HG03135 (cell line): ENCODE results near the gene RASA2.

Source experiments
- ATAC-seq: cut with Tn5 transposase; IDR thresholded peaks from one replicate; pipeline ENCODE4 v1.9.1; 2021; ENCODE audit warnings: mild to moderate bottlenecking, moderate library complexity; ENCODE audit not compliant: unreplicated experiment

The RASA2 gene, protein sequence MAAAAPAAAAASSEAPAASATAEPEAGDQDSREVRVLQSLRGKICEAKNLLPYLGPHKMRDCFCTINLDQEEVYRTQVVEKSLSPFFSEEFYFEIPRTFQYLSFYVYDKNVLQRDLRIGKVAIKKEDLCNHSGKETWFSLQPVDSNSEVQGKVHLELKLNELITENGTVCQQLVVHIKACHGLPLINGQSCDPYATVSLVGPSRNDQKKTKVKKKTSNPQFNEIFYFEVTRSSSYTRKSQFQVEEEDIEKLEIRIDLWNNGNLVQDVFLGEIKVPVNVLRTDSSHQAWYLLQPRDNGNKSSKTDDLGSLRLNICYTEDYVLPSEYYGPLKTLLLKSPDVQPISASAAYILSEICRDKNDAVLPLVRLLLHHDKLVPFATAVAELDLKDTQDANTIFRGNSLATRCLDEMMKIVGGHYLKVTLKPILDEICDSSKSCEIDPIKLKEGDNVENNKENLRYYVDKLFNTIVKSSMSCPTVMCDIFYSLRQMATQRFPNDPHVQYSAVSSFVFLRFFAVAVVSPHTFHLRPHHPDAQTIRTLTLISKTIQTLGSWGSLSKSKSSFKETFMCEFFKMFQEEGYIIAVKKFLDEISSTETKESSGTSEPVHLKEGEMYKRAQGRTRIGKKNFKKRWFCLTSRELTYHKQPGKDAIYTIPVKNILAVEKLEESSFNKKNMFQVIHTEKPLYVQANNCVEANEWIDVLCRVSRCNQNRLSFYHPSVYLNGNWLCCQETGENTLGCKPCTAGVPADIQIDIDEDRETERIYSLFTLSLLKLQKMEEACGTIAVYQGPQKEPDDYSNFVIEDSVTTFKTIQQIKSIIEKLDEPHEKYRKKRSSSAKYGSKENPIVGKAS

DNA sequence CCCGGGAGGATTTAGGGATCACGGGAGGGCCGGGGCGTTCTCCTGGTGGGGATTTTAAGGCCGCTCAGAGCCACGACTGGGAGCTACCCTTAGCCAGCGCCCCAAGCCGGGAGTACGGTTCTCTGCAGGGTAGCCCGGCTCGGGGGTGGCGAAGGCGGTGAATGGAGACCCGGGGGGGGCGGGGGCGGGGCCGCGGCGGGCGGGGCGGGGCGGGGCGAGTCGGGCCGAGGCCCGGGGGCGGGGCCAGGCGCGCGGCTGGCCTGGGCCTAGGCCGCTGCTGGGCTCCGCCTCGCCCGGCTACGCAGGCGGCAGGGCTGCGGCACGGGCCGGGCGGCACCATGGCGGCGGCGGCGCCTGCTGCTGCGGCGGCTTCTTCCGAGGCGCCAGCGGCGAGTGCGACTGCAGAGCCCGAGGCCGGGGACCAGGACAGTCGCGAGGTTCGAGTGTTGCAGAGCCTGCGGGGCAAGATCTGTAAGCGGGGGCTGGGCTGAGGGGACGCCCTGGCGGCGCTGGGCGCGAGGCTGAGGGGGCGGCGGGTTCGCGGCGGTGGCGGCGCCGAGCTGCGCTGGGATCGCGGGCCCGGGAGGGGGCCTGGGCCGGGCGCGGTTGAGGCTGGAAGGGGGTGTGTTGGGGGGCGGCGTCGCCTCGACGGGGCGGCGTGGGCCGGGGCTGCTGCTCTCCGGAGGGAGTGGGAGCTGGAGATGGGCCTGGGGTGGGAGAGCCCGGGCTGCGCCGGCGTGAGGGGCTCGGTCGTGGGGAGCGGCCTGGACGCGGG, at the start of gene RASA2:
TSS of gene RASA2 (plus strand) at position 282 of the 775 bp plus-strand sequence. CDS start at position 339, 57 bp downstream.
- ATAC-seq: peak; percentile 58

DNA sequence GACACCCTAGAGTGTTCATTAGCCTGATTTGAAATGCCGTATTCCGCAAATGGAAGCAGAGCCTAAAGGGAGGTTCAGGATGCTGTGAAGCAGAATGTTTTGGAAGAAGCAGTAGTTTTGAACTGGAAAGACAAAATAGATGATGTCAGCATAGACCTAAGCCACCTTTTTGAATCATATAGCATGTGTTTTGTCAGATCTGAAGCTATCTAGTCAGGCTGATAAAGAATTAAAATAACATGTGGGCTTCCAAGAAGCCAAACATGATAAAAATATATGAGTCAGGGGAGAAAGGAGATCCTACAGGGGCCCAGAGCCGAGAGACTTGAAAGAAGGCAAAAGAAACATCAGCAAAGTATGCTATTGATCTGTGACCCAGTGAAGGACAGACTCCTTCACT, 47.2 kb upstream of the RASA2 start:
- ATAC-seq: no peak

DNA sequence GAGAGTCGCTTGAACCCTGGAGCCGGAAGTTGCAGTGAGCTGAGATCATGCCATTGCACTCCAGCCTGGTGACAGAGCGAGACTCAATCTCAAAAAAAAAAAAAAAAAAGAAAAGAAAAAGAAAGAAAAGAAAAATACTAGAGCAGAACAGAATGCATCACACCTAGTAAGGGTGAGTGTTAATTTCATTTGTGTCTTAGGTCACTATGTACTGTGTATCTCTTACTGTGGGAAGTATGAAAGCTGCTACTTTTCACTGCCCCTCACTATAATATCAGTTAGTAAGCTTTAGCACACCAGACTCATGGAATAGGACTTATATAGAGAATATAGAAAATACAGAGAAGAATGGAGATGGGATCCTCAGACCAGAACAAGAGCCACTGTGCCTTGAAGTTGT, 45.9 kb upstream of the RASA2 start:
- no peak for ATAC-seq

DNA sequence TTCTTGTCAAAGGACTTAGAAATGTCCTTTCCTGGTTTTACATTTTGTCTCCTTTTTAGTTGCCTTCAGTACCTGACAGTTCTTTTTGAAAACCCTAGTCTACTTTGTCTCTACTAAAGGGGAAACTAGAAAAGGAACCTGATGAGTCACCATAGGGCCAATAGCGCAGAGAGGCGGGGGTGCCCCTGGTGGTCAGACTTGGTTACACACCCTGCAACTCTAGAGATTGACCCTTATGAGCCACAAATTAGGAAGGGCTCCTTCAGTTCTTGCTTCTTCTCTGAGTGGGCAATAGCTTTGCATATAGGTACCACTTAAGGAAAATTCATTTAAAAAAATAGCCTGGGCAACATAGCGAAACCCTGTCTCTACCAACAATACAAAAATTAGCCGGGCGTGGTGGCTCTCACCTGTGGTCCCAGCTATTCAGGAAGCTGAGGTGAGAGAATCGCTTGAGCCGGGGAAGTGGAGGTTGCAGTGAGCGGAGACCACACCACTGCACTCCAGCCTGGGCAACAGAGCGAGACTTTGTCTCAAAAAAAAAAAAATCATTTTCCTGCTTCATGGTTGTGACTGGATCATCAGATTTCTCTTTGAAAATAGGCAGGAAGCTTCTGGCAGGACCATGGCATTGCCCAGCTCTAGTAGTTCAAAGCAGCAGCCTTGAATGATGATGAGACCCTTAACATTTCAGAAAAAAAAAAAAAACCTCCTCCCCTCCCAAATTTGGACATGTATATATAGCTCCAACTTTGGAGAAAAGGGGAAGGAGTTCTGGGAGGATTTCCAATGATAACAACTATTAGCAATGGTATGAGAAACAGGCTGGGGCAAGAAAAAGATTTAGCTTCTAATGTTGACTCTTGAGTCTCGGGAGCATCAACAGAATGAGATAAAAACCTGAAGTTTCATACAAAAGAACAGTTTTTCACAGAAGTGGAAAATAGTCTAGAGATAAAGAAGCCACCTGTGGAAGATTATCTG, 45.2 kb upstream of the RASA2 start:
- peak; percentile 97 for ATAC-seq

DNA sequence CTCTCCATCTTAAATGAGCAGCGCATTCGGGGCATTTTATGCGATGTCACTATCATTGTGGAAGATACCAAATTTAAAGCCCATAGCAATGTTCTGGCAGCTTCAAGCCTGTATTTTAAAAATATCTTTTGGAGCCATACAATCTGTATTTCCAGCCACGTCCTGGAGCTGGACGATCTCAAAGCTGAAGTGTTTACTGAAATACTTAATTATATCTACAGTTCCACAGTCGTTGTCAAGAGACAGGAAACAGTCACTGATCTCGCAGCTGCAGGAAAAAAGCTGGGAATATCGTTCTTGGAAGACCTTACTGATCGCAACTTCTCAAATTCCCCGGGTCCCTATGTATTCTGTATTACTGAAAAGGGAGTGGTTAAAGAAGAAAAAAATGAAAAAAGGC, 44.4 kb upstream of the RASA2 start:
- ATAC-seq: no peak

DNA sequence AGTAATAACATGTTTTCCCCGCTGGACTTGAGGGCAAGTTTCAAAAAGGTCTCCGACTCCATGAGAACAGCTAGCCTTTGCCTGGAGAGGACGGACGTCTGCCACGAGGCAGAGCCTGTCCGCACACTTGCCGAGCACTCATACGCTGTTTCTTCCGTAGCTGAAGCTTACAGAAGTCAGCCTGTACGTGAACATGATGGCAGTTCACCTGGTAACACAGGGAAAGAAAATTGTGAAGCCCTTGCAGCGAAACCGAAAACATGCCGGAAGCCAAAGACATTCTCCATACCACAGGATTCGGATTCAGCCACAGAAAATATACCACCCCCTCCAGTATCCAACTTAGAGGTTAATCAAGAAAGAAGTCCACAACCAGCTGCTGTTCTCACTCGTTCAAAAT, 43.9 kb upstream of the RASA2 start:
- ATAC-seq: no peak

DNA sequence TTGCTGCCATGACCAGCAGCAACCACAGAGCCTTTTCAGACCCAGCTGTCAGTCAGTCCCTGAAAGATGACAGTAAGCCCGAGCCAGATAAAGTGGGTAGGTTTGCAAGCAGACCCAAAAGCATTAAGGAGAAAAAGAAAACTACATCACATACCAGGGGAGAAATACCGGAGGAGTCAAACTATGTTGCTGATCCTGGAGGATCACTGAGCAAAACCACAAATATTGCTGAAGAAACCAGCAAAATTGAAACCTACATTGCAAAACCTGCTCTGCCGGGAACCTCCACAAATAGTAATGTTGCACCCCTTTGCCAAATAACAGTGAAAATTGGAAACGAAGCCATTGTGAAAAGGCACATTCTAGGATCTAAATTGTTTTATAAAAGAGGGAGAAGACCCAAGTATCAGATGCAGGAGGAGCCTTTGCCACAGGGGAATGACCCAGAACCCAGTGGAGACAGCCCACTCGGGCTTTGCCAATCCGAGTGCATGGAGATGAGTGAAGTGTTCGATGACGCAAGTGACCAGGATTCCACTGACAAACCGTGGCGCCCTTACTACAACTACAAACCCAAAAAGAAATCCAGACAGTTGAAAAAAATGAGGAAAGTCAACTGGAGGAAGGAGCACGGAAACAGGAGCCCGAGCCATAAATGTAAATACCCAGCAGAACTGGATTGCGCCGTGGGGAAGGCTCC, 42.1 kb upstream of the RASA2 start:
- no peak for ATAC-seq

DNA sequence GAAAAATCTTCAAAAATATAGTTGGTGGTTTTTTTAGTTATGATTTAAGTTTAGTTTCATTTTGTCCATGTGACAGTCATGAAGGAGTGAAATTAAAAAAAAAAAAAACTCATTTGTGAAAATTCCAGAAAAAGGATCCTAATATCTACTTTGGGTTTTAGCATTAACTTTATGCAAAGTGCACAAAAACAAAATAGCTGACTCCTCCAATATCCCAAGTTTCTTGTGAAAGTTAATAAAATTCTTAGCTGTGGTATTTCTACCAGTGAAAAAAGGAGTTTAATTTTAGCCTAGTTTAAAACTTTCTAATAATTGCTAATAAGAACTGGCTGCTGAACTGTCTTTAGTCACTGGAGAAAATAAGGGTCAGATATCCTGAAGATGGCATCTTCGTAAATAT, 40.8 kb upstream of the RASA2 start:
- no peak for ATAC-seq

DNA sequence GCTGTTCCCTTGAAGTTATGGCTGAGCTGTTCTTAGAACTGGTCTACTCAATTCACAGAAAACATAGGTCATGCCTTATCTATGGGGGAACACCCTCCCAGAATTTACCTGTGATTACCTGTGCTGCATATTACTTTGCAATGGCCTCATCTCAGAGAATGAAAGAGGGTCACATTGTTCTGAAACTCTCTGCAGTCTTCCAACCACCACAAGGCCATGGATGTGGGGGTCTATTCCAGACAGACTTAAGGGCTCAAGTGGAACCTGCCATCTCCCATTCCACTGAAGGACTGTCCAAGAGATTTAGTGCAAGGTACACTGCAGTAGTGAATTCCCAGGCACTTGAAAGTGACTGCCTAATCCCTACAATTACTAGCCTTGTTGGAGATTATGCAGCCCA, 40.1 kb upstream of the RASA2 start:
- no peak for ATAC-seq

DNA sequence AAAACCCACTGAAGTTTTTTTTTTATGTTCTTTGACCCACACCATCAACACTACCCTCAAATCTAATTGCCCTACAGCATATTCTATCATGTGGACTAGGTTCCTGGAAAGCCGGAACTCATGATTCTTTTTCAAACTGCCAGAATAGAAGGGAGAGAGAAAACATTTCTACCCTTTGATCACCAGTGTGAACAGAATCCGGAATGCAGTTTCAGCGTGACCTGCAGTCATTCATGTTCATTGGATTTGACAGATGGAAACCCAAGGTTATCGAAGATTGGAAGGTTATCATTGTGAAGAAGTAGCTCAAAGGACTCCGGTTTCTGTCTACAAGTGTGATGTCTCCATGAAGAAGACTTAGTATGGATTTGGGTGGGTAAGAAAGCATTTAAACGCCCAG, 39.4 kb upstream of the RASA2 start:
- ATAC-seq: no peak

DNA sequence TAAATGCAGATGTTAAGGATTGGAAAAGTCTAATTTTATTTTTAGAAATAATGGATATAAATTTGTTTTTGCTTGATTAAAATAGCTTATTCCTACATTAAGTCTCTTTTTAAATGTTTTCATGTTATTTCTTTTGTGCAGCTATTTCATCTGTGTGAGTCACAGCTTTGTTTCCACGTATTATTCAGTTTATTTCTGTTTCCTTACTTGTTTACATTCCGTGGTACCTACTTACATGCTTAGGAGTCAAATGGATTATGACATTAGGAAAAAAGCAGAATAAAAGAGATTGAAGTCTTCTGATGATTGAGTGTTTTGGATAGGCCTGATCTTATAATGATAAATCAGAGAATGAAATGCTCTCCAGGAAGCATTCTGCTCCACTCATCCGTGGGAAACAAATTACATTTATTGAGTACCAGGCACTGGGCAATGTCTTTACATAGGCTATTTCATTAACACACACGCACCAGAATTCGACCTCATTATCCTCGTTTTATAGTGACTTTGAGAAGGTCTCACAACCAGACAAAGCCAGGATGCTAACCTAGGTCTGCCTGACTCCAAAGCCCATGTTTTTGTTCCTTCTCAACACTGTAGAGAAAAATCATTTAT, 38.1 kb upstream of the RASA2 start:
- no peak for ATAC-seq

DNA sequence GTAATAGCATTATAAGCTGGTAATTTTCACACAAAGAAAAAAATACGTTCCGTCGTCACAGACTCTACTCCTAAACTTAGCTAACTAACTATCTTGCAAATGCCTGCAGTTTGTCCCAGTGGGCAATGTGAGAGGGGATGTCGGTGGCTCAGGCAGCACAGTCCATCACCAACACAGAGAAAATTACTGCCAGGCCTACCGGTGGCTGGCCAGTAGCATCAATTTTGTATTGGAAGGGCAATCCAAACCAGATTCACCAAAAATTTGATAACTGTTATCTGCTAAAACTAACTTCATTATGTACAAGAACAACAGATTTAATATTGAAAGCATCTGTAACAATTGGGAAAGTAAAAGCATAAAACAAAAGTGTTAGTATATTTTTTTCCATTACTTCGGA, 37.4 kb upstream of the RASA2 start:
- ATAC-seq: no peak

DNA sequence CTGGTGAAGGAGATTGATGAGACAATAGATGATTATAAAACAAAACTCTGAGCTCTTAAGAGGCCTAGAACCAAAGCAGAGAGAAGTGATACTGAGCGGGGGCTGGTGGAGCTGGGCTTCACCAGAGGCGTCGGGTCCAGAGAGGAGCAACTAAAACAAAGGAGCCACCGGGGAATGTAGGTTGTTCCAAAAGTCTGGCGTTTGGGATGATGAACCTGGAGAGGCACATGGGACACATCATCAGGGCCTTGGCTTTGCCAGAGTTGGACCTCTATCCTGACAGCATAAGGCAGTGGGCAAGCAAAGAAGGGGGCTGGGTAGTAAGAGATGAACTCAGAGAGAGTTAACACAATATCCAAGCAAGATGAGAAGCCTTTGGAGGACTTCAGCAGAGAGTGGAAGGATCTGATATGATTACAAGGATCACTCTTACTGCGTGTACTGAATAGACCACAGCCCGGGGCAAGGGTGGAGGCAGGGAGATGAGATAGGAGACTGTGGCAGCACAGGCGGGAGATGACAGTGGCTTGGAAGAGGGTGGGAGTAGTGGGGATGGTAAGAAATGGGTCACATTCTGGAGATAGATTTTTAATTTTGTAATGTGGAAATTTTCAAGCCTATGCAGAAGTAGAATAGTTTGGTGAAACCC, 36.0 kb upstream of the RASA2 start:
- no peak for ATAC-seq

DNA sequence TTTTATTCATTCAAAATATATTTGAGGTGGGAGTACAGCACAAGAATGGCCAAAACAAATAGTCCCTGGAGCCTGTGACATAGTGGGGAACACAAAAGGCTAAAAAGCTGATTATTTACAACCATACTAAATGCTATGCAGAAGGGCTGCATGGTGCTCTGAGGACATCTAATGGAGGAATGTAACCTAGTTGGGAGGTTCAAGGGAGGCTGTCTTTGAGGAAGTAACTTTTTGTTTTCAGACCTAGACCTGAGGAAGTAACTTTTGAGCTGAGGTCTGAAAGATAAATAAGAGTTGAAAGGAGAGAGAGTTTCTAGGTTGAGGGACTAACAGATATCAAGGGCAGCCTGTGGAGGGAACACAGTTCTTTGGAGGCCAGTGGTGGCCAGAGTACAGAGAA, 34.8 kb upstream of the RASA2 start:
- ATAC-seq: peak; percentile 77

DNA sequence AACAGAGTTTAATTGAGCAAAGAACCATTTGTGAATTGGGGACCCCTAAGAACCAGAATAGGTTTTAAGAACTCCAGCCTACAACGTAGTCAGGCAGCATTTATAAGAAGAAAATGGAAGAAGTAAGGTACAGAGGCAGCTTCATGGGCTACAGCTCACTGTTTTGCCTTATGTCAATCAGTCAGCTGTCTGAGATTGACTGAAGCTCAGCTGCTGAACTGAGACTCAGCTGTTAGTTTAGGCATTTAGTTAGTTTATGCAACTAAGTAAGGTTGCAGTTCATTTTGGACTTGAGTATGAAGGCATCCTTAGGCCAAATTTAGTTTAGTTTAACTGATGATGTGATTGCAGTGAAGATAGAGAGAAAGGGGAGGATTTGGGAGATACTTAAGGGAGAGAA, 34.1 kb upstream of the RASA2 start:
- ATAC-seq: no peak

DNA sequence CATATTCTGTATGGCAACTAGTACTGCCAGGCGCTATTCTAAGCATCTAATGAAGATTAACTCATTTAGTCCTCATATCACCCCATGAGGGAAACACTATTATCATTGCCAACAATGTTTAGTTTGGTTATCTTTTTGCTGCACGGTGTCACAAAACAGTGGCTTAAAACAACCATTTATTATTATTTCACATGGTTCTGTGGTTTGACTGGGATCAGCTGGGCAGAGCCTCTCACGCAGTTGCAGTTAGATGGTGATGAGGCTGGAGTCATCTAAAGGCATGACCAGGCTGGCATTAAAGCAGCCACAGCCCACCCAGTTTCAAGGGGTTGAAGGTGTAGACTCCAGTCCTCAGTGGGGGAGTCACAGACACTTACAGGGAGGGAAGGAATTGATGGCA, 32.8 kb upstream of the RASA2 start:
- ATAC-seq: no peak

DNA sequence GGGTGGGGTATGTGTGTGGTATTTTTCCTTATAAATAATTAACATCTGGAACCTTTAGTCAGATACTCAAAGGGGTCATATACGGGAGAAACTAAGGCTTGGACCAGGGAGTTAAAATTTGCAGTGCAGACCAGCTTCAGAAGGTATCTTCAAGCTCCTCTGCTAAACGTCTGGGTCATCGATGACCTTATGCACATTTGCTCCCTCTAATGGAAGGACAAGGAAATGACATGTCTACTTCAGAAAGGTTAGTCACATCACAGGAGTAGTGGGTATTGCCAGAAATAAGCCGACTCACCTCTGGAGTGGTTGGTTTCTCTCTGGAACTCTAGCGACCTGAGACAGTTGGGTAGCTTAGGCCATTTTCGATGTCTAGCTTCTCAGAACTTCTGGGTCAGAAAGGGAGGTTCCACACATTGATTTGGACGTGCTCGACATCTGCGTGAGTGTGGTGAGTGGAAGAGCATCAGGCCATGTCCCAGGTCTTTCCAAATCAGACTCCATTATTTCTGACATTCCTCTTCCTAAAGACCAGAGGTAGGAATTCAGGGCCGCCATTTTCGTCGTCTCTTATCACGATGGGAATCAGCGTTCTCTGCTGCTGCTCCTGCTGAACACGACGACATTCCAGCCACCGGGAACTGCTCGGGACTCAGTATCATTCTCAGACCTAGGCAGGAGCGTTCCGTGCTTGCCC, 31.8 kb upstream of the RASA2 start:
- ATAC-seq: peak; percentile 55
